Occipital lobe (tissue), 2 donors: ENCODE data around the gene FAM98C. TPM values are rescaled to one million over a fixed set of nuclear protein-coding genes. Genes with fewer than 3 reads are reported as not detected.

Experiments
- DNase-seq: peaks from one replicate; lab custom pipeline; 2025; lab: John Stamatoyannopoulos, UW
- total RNA-seq: library from RNA; depleted of rRNA; stranded (reverse); fragments of >200 nt; gene quantifications from one replicate; pipeline ENCODE4 v1.2.3, GENCODE V29; 2014

The FAM98C gene
- total RNA-seq, 1 donor from 2014 or later, result 8.0 TPM

DNA sequence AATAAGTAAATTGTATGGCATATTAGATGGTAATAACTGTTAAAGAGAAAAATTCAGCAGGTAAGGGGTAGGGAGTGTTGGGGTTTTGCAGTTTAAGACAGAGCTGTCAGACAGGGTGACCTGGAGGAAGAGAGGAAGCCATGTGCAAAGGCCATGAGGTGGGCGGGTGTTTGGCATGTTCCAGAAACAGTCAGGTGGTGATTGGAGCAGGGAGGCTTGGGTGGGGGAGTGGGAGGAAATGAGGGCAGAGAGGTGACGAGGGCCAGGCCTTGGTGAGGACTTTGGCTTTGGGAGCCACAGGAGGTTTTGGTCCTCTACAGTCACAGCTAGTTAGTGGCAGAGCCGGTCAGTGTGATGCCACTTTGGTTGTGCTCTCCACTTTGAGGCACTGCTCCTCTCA lies 50.7 kb downstream of the FAM98C start:
- no peak for DNase-seq

- no peak for DNase-seq
Observed at GRCh38 chr19:38455031-38455430, 52.1 kb downstream of the FAM98C start.

DNA sequence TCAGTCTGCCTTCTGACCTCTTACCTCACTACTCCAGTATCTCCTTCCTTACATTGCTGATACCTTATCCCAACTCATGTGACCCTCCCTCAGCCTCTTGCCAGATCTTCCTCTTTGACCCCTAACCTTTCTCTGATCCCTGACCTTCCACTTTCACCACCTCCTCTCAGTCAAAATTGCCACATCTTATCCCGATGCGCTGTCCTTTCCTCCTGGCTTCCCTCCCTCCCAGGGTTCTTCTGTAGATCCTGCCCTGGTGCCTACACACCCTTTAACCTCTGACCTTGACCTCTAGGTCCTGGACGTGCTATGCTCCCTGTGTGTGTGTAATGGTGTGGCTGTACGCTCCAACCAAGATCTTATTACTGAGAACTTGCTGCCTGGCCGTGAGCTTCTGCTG lies 54.3 kb downstream of the FAM98C start:
- DNase-seq, result no peak

DNA sequence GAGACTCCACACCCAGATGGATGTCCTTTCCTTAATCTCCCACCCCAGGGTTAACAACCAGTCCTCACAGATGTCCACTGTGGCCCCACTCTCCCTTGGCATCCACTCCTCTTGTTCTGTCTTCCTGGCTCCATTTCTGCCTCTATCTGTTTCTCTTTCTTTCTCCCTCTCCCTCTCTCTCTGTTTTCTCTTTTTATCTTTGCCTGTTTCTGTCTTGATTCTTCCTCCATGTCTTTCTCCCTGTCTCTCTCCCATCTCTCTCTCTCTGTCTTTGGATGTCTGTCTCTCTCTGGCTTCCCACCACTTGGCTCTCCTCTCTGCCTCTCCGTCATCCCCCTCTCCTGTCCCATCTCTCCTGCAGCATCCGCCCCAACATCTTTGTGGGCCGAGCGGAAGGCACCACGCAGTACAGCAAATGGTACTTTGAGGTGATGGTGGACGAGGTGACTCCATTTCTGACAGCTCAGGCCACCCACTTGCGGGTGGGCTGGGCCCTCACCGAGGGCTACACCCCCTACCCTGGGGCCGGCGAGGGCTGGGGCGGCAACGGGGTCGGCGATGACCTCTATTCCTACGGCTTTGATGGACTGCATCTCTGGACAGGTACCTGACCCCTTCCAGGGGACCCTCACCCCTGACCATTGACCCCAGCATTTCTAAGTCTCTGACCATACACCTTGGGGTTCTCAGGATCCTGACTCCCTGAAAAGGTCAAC lies 55.0 kb downstream of the FAM98C start:
- no peak for DNase-seq

Other genes starting within 250 kb of the FAM98C start
- 37.4 TPM for gene DPF1, start 178.9 kb upstream of the FAM98C start, total RNA-seq
- 0.78 TPM for gene PPP1R14A, start 146.7 kb upstream of the FAM98C start, total RNA-seq
- 73.9 TPM for gene SPINT2, start 138.5 kb upstream of the FAM98C start, total RNA-seq
- not detected for gene C19orf33, start 98.8 kb upstream of the FAM98C start, total RNA-seq
- 41.8 TPM for gene YIF1B, start 87.1 kb upstream of the FAM98C start, total RNA-seq
- 0.31 TPM for gene KCNK6, start 83.2 kb upstream of the FAM98C start, total RNA-seq
- gene CATSPERG, start 67.3 kb upstream of the FAM98C start, total RNA-seq, result 10.5 TPM
- gene PSMD8, start 28.5 kb upstream of the FAM98C start, total RNA-seq, result 102 TPM
- 0.62 TPM for gene GGN, start 15.1 kb upstream of the FAM98C start, total RNA-seq
- gene SPRED3, start 14.4 kb upstream of the FAM98C start, total RNA-seq, result 1.4 TPM
- 0.16 TPM for gene RASGRP4, start 23.1 kb downstream of the FAM98C start, total RNA-seq
- 4.5 TPM for gene RYR1, start 30.6 kb downstream of the FAM98C start, total RNA-seq
- gene MAP4K1, start 214.9 kb downstream of the FAM98C start, total RNA-seq, result 0.16 TPM
- 149 TPM for gene EIF3K, start 216.1 kb downstream of the FAM98C start, total RNA-seq
- gene ACTN4, start 244.6 kb downstream of the FAM98C start, total RNA-seq, result 53.2 TPM